ENCODE data around the gene UNC50.

UNC50 gene, protein sequence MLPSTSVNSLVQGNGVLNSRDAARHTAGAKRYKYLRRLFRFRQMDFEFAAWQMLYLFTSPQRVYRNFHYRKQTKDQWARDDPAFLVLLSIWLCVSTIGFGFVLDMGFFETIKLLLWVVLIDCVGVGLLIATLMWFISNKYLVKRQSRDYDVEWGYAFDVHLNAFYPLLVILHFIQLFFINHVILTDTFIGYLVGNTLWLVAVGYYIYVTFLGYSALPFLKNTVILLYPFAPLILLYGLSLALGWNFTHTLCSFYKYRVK

DNA sequence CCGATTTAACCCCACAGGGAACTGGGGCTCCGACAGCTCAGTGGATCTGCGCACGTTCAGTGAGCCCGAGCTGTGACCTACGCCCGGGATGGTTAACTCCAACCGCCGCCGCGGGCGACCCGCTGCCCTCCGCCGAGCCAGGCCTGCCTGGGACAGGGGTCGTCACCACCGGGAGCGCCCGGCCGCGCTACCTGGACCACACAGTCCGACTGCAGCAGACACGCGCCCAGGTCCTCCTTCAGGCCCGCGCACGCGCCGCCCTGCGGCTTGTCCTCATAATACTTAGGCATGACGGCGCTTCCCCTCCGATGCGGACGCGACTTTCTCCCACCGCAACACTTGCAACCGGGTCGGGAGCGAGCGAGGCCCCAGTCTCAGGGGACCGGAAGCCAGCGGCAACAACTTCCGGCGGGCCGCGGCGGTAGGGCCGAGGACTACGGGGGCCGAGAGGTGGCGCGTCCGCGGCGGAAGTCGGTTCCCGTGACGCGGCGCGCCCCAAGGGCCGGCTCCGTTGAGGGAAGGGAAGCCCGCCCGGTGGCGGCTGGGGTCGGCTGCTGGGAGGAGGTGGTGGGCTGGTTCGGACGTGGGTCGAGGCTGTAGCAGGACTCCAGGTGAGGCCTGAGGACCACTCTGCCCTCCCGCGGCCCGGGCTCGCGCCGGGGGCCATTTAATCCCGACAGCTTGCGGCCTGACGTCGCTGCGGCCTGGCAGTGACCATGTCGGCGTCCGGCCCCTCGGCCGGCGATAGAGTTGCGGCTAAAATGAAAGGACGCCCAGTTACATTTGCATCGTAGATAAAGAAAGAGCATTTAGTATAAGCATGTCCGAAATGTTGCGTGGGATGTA, at the start of gene UNC50, which contains the start of gene COA5:
Gene UNC50 (plus strand): TSS at position 474 of the 846 bp plus-strand sequence. CDS start 1,171 bp downstream, outside the sequence.
Gene COA5 (minus strand): TSS at position 397 of the 846 bp plus-strand sequence. CDS start 107 bp downstream, at position 290.
- peak; percentile 87 for DNase-seq

DNA sequence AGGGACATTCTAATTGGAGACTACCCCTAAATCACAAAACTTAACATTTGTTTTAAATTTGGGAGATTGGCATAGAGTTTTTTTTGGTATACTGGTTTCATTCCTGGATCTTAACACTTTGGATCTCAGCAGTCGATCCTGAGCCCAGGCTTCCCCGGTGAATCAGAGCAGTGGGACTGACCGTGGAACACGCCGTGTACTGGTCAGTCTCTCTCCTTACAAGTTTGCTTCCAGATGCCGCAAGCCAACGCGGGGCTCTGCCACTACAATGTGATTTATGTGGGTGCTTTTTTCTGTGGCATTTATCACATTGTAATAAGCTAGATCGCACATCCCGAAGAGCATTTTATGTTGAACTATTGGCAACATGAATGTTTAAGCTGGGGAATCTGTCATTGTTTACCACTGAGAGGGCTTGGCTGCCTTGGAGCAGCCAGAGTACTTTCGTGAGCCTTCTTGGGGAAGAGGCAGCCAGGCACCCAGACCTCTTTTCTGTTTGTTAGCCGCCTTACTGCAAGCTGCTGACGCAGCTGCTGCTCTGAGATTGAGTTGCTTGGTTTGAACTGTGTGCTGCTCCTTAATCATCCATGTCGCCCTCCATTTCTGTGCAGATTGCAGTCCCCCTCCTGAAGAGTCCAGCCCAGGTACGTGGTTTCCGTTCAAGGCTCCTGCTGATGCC, 49.4 kb upstream of the UNC50 start:
- no peak for DNase-seq

DNA sequence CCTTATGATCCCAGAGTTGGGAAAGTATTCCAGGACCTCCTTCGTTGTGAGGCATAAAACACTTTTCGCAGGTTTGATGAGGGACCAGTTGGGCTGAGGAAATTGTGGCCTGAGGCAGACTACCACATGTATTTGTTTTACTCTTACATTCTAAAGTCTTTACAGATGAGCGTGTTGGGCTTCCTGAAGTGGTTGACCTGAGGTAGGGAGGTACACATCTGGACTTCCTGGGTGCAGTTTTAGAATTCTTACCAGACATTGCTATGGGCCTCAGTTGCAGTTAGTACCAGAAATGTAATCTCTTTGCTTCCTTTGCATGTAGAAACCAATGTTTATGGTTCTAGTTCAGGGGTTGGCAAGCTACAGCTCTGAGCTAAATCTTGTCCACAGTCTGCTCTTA, 48.8 kb upstream of the UNC50 start:
- DNase-seq = no peak

DNA sequence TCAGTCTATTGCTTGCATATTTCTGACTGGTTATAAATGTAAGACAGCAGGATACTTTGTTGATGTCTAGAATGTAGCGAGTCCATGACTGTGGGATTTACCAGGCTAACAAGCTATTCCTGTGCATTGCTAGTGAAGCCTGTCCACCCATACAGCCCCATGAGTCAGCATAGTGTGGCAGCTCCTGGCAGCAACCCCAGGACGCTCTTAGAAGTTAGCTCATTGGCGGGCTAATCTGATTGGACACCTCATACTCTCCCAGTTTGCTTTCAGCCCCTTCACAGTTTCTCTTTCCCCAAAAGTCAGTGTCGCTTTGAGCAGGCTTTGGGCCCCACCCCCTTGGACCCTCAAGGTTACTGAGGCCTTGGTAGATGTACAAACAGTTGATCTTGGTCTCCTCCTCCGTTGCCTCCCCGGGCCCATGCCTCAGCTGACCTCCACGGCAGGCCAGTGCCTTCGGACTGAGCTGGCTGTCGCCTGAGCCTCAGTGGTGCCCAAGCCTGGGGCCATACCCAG, 48.1 kb upstream of the UNC50 start:
- DNase-seq = no peak

DNA sequence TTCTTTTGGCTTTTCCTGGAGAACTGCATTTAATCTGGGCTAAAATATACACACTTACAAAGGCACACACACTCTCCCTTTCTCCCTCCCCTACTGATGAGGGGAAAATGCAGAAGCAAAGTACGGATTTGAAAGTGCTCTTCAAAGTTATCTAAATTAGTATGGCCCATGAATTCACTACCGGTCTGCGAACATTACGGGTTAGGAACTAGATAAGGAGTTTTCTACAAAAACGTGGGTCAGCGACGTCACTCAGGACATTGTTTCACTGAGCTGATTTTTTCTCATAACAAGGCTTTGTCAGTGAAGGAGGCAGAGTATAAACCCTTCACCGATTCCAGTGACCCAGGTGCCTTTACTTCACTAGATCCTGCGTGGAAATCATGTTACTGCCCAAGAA, 47.4 kb upstream of the UNC50 start:
- no peak for DNase-seq

DNA sequence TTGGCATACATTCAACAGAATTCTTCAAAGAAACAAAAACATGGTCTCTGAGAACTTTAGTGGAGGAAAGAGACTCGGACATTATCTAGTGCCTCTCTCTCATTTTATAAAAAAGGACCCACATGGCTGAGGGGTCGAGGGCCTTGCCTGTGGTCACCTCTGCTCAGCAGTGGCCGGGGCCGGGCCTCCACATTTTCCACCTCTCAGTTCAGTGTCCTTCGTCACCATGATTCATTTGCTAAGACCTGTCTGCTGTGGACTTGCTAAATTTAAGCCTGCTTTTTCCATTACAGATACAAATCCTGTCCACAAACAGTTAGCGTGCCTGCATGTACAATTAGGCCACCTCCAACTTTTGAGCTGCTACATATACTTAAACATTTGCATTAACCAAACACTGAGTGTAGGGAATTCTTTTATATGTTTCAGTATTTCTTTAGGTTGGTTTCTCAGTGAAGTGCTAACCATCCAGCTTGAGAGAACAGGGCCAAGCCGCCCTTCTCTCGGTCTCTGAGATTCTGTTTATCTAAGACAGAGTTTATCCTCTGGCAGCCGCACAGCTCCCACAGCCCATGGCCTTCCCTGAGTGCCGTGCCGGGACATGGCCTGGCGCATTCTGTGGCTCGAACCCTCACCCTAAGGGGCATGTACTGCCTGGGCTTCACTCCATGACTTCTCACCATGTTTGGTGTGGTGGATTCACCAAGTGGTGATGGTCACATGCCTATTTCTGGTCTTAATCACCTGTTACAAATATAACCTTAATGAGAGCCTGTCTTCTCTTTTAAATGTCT, 46.3 kb upstream of the UNC50 start:
- DNase-seq = no peak

DNA sequence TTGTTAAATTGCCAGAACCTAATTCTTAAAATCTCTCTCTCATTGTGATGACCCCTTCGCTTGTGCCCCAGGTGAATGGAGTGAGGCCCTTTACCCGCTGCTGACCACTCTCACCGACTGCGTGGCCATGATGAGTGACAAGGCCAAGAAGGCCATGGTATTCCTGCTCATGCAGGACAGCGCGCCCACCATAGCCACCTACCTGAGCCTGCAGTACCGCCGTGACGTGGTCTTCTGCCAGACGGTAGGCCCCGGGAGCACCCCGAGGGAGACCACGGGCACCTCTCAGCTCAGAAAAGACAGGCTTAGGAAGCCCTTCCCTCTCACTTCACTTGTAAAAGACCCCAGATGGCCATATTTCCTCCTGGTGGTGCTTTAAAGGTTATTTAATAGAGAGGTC, 45.0 kb upstream of the UNC50 start:
- no peak for DNase-seq

DNA sequence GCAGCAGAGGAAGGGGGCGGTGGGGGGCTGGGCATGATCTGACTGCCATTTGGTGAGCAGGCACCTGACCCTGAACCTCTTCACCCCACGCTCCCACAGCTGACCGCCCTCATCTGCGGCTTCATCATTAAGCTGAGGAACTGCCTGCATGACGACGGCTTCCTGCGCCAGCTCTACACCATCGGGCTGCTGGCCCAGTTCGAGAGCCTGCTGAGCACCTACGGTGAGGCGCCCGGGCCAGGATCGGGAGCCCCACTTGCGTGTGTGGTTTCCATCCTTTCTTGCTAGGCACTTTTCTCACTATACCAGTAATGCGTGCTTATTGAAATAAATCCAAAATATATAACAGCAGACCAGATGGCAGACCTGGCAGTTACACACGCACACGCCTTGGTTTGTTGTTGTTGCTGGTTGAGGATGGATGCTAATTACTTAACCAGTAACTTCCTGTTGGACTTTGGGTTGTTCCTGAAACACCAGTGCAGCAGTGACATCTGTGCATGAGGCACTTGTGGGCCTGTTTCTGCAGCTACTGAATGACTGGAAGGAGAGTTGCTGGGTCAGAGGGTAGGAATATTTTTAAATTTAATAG, 43.8 kb upstream of the UNC50 start:
- no peak for DNase-seq

DNA sequence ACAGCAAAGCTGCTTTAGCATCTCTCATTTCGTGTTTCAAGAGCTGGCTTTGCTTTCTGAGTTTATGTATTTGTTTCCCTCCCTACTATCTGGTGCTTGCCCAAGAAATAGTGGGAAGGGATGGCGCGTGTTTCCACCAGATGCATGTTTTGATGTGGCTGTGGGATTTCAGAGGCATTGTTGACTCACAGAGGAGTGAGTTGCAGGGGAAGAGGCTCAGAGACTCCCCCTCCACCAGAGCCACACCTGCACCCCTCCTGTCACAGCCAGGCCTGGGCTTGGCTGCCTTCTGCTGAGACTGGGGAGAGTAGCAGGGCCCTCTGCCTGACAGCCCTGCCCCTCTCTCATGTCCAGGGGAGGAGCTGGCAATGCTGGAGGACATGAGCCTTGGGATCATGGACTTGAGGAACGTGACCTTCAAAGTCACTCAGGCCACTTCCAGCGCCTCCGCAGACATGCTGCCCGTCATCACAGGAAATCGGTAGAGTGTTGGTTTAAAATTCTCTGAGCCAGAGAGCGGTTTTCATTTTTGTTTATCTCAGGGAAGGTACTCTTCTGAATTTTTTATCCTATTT, 43.0 kb upstream of the UNC50 start:
- no peak for DNase-seq

DNA sequence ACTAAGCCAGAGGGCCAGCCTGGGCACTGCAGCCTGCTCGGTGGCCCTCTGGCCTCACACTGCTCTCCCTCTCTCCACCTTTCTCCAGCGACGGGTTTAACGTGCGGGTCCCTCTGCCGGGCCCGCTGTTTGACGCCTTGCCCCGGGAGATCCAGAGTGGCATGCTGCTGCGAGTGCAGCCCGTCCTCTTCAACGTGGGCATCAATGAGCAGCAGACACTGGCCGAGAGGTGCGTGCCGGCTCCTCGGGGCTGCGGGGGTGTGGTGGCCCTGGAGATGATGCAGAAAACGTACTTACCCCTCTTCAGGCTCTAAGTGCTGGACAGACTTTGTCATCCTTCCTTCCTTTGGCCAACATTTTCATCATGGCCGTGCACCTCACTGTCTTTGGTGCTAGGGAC, 42.4 kb upstream of the UNC50 start:
- no peak for DNase-seq

DNA sequence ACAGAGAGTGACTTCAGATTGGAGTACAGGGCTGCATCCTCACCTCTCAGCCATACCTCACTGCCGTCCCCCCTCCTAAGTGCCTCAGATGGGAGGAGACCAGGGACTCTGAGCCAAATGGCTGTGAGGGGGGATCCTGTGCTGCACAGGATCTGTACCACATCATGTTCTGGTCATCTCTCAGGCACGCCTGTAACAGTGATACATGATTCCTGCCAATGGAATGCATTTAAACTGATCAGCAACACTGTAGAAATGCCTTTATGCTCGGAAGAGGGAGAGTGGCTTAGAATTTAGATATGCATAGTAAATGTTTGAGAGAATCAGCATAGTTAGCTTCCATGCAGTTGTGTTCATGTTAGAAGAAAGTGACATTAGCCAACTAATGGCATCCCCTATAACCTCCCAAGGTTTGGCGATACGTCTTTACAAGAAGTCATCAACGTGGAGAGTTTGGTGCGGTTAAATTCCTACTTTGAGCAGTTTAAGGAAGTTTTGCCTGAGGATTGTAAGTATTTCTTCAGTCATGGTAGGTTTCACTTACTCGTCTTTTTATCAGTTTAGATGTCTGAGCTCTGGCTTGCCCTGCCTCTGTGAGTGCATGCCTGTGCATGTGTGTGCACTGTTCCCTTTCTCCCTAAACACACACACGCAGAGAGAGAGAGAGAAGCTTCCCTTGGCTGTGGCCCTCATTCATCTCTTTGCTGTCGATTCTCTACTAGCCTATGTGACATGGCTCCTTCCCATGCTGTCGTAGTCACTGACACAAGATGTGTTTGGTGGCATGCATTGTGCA, 40.0 kb upstream of the UNC50 start:
- no peak for DNase-seq

DNA sequence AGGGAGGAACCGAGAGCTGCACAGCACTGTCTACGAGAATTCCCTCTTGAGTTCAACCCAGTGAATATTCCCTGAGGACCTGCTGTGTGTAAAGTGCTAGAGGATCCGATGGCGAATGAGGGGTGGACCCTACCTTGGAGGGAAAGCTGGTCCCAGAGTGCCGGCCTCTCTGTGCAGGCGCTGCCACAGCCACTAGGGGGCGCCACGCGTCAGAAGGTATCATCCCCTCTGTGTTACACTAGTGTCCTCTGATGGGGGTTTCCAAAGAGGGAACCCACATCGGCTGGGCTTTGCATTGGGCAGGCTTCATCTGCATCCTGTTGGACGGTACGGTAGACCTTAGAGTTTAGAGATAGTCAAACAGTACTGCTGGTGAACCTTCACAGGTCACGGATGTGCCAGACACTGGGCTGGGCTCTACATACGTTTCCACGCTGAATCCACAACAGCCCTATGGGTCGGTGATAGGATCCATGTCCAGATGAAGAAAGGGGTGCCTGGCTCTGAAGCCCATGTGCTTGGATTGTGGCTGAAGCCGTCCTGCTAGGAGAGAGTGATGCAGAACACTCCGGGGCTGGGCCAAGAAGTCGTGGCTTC, 39.1 kb upstream of the UNC50 start:
- peak; percentile 7 for DNase-seq

DNA sequence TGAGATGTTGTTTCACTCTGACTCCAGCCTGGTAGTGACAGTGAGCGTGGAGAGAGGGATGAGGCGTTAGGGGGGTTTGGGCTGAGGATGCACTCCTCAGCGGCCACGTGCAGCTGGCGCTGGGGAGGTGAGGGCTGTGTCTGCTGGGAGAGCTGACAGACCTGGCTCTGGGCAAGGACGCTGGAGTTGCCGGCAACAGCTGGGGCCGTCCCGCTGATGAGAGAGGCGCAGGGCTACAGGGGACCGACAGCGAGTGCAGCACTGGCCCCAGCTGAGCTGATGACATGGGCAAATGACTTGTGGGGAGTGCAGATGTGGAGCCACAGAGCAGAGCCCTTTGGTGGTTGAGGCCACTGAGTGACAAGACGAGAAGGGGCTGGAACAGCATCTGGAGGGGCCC, 38.5 kb upstream of the UNC50 start:
- DNase-seq = no peak

DNA sequence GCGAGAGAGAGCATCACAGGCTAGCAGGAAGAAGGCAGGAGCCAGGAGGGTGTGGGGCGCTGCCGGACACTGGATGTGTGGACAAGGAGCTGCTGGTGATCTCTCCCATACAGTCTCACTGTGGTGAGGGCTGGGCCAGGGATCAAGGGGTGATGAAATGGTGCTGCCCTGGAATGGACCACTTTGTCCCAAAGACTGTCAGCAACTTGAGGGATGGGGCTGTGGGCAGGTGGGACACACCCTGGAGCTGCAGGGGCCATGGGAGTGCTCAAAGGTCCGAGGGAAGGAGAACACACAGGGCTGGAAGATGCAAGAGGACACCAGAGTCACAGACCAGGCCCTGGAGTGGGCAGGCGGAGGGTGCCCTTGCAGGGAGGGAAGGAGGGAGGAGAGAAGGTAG, 38.0 kb upstream of the UNC50 start:
- DNase-seq = no peak

DNA sequence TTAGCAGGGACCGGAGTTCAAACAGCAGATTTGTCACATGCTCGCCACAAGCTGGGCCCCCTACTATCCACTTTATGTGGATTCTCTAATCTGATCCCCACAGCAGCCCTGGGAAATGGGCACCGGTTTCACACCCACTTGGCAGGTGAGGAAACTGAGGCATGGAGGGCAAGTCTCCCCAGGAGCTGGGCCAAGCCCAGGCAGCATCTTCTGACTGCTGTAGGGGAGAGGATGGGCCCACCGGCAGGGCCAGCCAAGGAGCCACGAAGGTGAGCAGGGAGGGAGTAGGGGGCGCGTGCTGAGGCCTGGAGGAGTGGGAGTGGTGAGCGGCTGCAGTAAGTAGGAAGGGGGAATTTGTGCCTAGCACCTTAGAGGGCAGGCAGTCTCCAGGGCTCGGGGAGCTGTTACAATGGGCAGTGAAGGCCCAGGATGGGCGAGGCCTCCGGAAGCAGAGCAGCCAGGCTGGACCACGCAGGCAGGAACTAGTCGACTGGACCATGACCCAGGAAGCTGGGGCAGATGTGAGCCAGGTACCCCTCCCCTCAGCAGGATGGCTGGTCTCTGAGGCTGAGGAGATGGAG, 37.2 kb upstream of the UNC50 start:
- no peak for DNase-seq

DNA sequence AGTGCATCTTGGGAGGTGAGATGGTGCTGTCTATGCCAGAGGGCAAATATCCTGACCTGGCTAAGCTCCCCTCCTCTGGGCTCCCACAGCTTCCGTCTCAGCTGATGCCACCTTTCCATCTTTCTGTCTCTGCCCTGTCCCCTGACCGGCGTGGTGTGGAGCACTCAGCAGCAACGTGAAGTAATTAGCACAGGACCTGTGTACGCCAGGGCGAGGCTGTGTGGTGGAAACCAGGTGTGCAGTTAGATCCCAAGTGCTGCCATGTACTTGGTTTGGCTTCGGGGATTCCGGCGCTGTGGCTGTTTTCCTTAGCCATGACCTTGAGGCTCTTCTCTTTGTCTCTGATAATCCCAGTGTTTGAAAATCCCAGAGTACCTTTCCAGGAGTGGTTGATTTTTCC, 36.6 kb upstream of the UNC50 start:
- no peak for DNase-seq

DNA sequence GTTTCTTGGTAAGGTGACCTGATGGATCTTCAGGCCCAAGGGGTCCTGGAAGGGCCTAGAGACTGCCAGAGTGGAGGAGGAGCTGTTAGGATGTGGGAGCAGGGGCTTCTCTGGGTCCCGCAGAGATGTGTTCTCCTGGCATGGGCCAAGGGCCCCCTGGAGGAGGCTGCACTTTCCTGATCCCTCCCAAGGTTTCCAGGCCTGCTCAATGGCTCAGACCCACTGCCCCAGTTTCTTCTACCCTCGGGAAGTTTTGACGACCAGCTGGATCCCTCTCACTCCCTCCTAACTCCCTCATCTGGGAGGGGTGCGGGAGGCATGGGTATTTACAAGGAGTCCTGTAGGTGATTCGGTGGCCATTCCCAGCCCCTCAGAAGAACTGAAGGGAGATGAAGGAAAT, 36.2 kb upstream of the UNC50 start:
- no peak for DNase-seq

DNA sequence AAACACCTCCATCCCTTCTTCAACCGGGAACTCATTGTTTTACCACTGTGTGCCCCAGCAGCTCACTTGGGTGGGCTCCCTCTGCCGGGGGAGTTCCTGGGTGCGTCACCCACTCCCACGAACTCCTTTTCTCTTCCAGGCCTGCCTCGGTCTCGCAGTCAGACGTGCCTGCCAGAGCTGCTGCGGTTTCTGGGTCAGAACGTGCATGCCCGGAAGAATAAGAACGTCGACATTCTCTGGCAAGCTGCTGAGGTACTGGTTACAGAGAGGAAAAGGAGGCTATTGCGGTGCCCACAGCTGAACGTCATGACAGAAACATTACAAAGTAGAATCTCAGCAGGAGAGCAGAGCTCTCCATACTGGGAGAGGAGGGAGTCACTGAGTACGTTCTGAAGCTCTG, 35.7 kb upstream of the UNC50 start:
- DNase-seq = no peak

DNA sequence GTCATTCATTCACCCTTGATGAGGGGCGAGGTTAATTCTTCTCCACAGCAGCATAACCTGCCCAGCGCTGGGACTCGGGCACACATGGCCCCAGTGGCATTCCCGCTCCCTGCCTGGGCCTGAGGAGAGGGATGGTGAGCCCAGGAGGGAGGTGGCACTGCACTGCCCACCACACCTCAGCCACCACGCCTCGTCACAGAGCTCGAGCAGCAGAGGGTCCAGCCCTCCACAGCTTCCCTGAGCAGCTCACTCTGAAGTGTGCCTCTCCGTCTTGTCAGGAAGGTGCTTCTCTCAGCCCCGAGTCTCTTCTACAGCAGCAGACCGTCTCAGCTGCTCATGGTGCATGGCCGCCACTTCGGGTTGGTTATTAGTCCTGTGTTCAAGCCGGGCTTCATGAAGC, 35.0 kb upstream of the UNC50 start:
- no peak for DNase-seq

DNA sequence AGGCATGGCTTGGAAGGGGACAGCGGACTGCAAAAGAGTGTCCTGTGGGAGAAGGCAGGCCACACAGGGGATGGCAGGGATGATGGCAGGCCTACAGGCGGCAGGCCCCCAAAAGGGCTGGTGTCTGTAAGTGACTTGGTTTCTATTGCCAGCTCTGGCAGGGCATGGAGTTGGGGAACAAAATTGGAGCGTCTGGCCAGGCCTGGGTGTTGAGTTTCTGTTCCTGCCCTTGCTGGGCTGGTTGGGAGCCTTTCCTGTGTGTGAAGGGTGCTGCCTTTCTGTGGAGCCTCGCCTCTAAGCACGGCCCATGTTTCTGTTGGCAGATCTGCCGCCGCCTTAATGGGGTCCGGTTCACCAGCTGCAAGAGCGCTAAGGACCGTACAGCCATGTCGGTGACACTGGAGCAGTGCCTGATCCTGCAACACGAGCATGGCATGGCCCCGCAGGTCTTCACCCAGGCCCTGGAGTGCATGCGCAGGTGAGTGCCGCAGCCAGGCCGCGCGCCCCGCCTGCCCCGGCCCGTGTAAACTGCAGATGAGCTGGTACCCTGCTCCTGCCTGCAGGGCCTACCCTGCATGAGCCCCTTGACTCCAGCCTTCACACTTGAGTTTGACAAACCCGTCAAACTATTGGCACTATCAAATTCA, 31.6 kb upstream of the UNC50 start:
- DNase-seq = no peak
